HAP-1 (cell line): ENCODE measurements around the gene RAB12.

ENCODE experiments used
- DNase-seq, 2 experiments: peaks; one replicate each; pipeline ENCODE4 v3.0.0-alpha.2; 2016 to 2020; ENCODE audit warnings: low spot score in 2 of 2
- H3K27me3 ChIP-seq: fragments of 250-450 bp; sonication (Bioruptor Pico); 2 replicates; pipeline ENCODE4 v1.5.1; 2020; ENCODE audit warnings: low read depth, mild to moderate bottlenecking, moderate library complexity
- H3K36me3 ChIP-seq: fragments of 250-450 bp; sonication (Bioruptor Pico); replicated peaks from 2 replicates; pipeline ENCODE4 v1.5.1; 2020; ENCODE audit warnings: mild to moderate bottlenecking
- H3K4me1 ChIP-seq: fragments of 250-450 bp; sonication (Bioruptor Pico); 2 replicates; pipeline ENCODE4 v1.5.1; 2020; ENCODE audit warnings: mild to moderate bottlenecking
- H3K4me3 ChIP-seq: fragments of 250-450 bp; sonication (Bioruptor Pico); 2 replicates; pipeline ENCODE4 v1.5.1; 2020; ENCODE audit warnings: mild to moderate bottlenecking, moderate library complexity
- H3K9me3 ChIP-seq: fragments of 250-450 bp; sonication (Bioruptor Pico); 2 replicates; pipeline ENCODE4 v1.5.1; 2020; ENCODE audit warnings: mild to moderate bottlenecking, moderate library complexity
- in situ Hi-C: fragments of 300-500 bp; cut with MboI; formaldehyde crosslinking; loops from 3 replicates; pipeline ENCODE4 v1.14.3; 2020; ENCODE audit warnings: low sequenced_read_pairs, inconsistent platforms, mixed read lengths

The RAB12 gene

GRCh38 chr18:8603663-8604520 is 5.3 kb upstream of the RAB12 start:
- Histone ChIP-seq H3K4me1 (no peaks in the 10 kb centered on the region), H3K36me3 (no peaks in the 10 kb centered on the region), H3K4me3 (no peak overlapping the region), H3K9me3 (no peaks in the 10 kb centered on the region), H3K27me3 (peaks cover 5% of the 10 kb centered on the region; the same call in 1 of the 2 replicates)
- no peak for DNase-seq
- in situ Hi-C loops = no loop called here

GRCh38 chr18:8605974-8606373 is 3.3 kb upstream of the RAB12 start:
- Histone ChIP-seq H3K27me3 (peaks cover 5% of the 10 kb centered on the region; the same call in 1 of the 2 replicates), H3K36me3 (no peaks in the 10 kb centered on the region), H3K4me1 (peaks cover 2% of the 10 kb centered on the region; the same call in 1 of the 2 replicates), H3K4me3 (no peak overlapping the region), H3K9me3 (no peaks in the 10 kb centered on the region)
- no peak for DNase-seq
- in situ Hi-C loops = no loop called here

GRCh38 chr18:8607776-8608742 is 1.2 kb upstream of the RAB12 start:
- in situ Hi-C loops = no loop called here
- Histone ChIP-seq H3K27me3 (no peaks in the 10 kb centered on the region), H3K4me3 (no peak overlapping the region), H3K4me1 (peaks cover 19% of the 10 kb centered on the region), H3K36me3 (no peaks in the 10 kb centered on the region; the same call in 1 of the 2 replicates), H3K9me3 (no peaks in the 10 kb centered on the region)
- DNase-seq = no peak

GRCh38 chr18:8609659-8610458 is 622 bp downstream of the RAB12 start:
- peak overlapping the region; percentile 70 for H3K4me3 ChIP-seq
- H3K27me3 ChIP-seq = no peaks in the 10 kb centered on the region
- peak in 1 of 2 experiments; percentile 27 for DNase-seq
- peaks cover 36% of the 10 kb centered on the region for H3K4me1 ChIP-seq
- in situ Hi-C loops = no loop called here
- H3K9me3 ChIP-seq = no peaks in the 10 kb centered on the region
- no peaks in the 10 kb centered on the region; the same call in 1 of the 2 replicates for H3K36me3 ChIP-seq

GRCh38 chr18:8610459-8610851 is 1.2 kb downstream of the RAB12 start:
- in situ Hi-C loops = no loop called here
- H3K4me3 ChIP-seq = peak overlapping the region; percentile 70

GRCh38 chr18:8611916-8612576 is 2.8 kb downstream of the RAB12 start:
- no peak for DNase-seq
- in situ Hi-C loops = no loop called here
- H3K4me3 ChIP-seq = peak overlapping the region; percentile 70; the same call in 1 of the 2 replicates

More at GRCh38 chr18:8610459-8610851, 1.2 kb downstream of the RAB12 start:
- no peaks in the 10 kb centered on the region for H3K9me3 ChIP-seq
- H3K4me1 ChIP-seq = peaks cover 41% of the 10 kb centered on the region
- H3K36me3 ChIP-seq = no peaks in the 10 kb centered on the region; the same call in 1 of the 2 replicates
- H3K27me3 ChIP-seq = no peaks in the 10 kb centered on the region
- DNase-seq = peak in 1 of 2 experiments; percentile 40

GRCh38 chr18:8614875-8615274 is 5.6 kb downstream of the RAB12 start:
- DNase-seq = peak in 1 of 2 experiments; percentile 29
- in situ Hi-C loops = no loop called here
- H3K36me3 ChIP-seq = no peaks in the 10 kb centered on the region; the same call in 1 of the 2 replicates
- H3K4me1 ChIP-seq = peaks cover 53% of the 10 kb centered on the region
- no peaks in the 10 kb centered on the region for H3K27me3 ChIP-seq
- no peaks in the 10 kb centered on the region for H3K9me3 ChIP-seq
- no peak overlapping the region for H3K4me3 ChIP-seq

More at GRCh38 chr18:8611916-8612576, 2.8 kb downstream of the RAB12 start:
- H3K9me3 ChIP-seq = no peaks in the 10 kb centered on the region
- H3K27me3 ChIP-seq = no peaks in the 10 kb centered on the region
- H3K36me3 ChIP-seq = no peaks in the 10 kb centered on the region; the same call in 1 of the 2 replicates
- H3K4me1 ChIP-seq = peaks cover 53% of the 10 kb centered on the region

- peak; percentile 74 to 92 for DNase-seq
- peaks cover 53% of the 10 kb centered on the region for H3K4me1 ChIP-seq
- no peaks in the 10 kb centered on the region for H3K27me3 ChIP-seq
- in situ Hi-C loops = no loop called here
- H3K4me3 ChIP-seq = no peak overlapping the region
- H3K9me3 ChIP-seq = no peaks in the 10 kb centered on the region
- H3K36me3 ChIP-seq = no peaks in the 10 kb centered on the region; the same call in 1 of the 2 replicates
Measured at GRCh38 chr18:8615397-8616027, 6.3 kb downstream of the RAB12 start.

- in situ Hi-C loops = no loop called here
- Histone ChIP-seq H3K9me3 (no peaks in the 10 kb centered on the region), H3K4me1 (peaks cover 51% of the 10 kb centered on the region), H3K4me3 (no peak overlapping the region), H3K27me3 (no peaks in the 10 kb centered on the region), H3K36me3 (no peaks in the 10 kb centered on the region; the same call in 1 of the 2 replicates)
- peak in 1 of 2 experiments; percentile 44 for DNase-seq
Measured at GRCh38 chr18:8616028-8616401, 6.8 kb downstream of the RAB12 start.

GRCh38 chr18:8617907-8618306 is 8.7 kb downstream of the RAB12 start:
- Histone ChIP-seq H3K4me3 (no peak overlapping the region), H3K36me3 (0 out of 2 replicates have a peak, but pooled peaks cover 2% of the 10 kb centered on the region), H3K9me3 (no peaks in the 10 kb centered on the region), H3K27me3 (no peaks in the 10 kb centered on the region), H3K4me1 (peaks cover 53% of the 10 kb centered on the region)
- no peak for DNase-seq
- in situ Hi-C loops = no loop called here

- in situ Hi-C loops = no loop called here
- Histone ChIP-seq H3K4me1 (peaks cover 53% of the 10 kb centered on the region), H3K27me3 (no peaks in the 10 kb centered on the region), H3K4me3 (no peak overlapping the region), H3K9me3 (no peaks in the 10 kb centered on the region), H3K36me3 (0 out of 2 replicates have a peak, but pooled peaks cover 2% of the 10 kb centered on the region)
- no peak for DNase-seq
Measured at GRCh38 chr18:8619041-8619440, 9.8 kb downstream of the RAB12 start.
